MM.1S (cell line): ENCODE measurements around the gene COPS8.

Experiments used
- DNase-seq: peaks from one replicate; pipeline ENCODE4 v3.0.0-alpha.2; 2015
- H2AFZ ChIP-seq: fragments of 300-600 bp; sonication (generic); 2 replicates; pipeline ENCODE4 v1.6.0; 2016; ENCODE audit warnings: antibody characterized with exemption, low read length
- H3F3A ChIP-seq: fragments of 300-600 bp; sonication (generic); 2 replicates; pipeline ENCODE4 v1.6.1; 2016; ENCODE audit warnings: mild to moderate bottlenecking, antibody characterized with exemption, low read length, moderate library complexity, mixed read lengths; ENCODE audit not compliant: insufficient read depth
- H3K27ac ChIP-seq: fragments of 300-600 bp; sonication (generic); 2 replicates; pipeline ENCODE4 v1.5.1; 2016; ENCODE audit warnings: mild to moderate bottlenecking, low read length
- H3K27me3 ChIP-seq: fragments of 300-600 bp; sonication (generic); replicated peaks from 2 replicates; pipeline ENCODE4 v1.6.0; 2016; ENCODE audit warnings: low read length; ENCODE audit not compliant: insufficient read depth
- H3K36me3 ChIP-seq: fragments of 300-600 bp; sonication (generic); replicated peaks from 2 replicates; pipeline ENCODE4 v1.6.1; 2016; ENCODE audit warnings: mild to moderate bottlenecking, low read length, mixed read lengths; ENCODE audit not compliant: insufficient read depth
- H3K4me1 ChIP-seq: fragments of 300-600 bp; sonication (generic); 2 replicates; pipeline ENCODE4 v1.6.1; 2016; ENCODE audit warnings: low read length, mixed read lengths
- H3K4me2 ChIP-seq: fragments of 300-600 bp; sonication (generic); 2 replicates; pipeline ENCODE4 v1.6.0; 2016; ENCODE audit warnings: low read depth, low read length
- H3K4me3 ChIP-seq: fragments of 300-600 bp; sonication (generic); 2 replicates; pipeline ENCODE4 v1.5.1; 2016; ENCODE audit warnings: low read length, mixed read lengths
- H3K79me2 ChIP-seq: fragments of 300-600 bp; sonication (generic); 2 replicates; pipeline ENCODE4 v1.6.1; 2016; ENCODE audit warnings: mixed run types, low read length, mixed read lengths
- H3K9ac ChIP-seq: fragments of 300-600 bp; sonication (generic); 2 replicates; pipeline ENCODE4 v1.6.1; 2016; ENCODE audit warnings: low read length, mixed read lengths
- H3K9me2 ChIP-seq: fragments of 300-600 bp; sonication (generic); replicated peaks from 2 replicates; pipeline ENCODE4 v1.6.1; 2016; ENCODE audit warnings: mild to moderate bottlenecking, low read length, mixed read lengths; ENCODE audit not compliant: insufficient read depth
- H3K9me3 ChIP-seq: fragments of 300-600 bp; sonication (generic); replicated peaks from 2 replicates; pipeline ENCODE4 v1.6.1; 2016; ENCODE audit warnings: mild to moderate bottlenecking, low read length, mixed read lengths; ENCODE audit not compliant: insufficient read depth
- H4K20me1 ChIP-seq: fragments of 300-600 bp; sonication (generic); 2 replicates; pipeline ENCODE4 v1.6.1; 2016; ENCODE audit warnings: mild to moderate bottlenecking, low read length, moderate library complexity, mixed read lengths; ENCODE audit not compliant: insufficient read depth
- EZH2 ChIP-seq: fragments of 300-600 bp; sonication (generic); optimal IDR thresholded peaks from 2 replicates; pipeline ENCODE3; 2017; ENCODE audit warnings: low read depth, mild to moderate bottlenecking, antibody characterized with exemption, low read length, mixed read lengths
- EZH2phosphoT487 ChIP-seq: fragments of 300-600 bp; sonication (generic); IDR thresholded peaks from 2 replicates; pipeline ENCODE4 v1.6.1; 2018; ENCODE audit warnings: antibody characterized with exemption, low read length
- TF ChIP-seq, protein P1 (sequence below): fragments of 300-600 bp; sonication (generic); IDR thresholded peaks from 2 replicates; pipeline ENCODE4 v1.5.1; 2016; ENCODE audit warnings: antibody characterized with exemption, low read length, mixed read lengths

Gene COPS8

DNA sequence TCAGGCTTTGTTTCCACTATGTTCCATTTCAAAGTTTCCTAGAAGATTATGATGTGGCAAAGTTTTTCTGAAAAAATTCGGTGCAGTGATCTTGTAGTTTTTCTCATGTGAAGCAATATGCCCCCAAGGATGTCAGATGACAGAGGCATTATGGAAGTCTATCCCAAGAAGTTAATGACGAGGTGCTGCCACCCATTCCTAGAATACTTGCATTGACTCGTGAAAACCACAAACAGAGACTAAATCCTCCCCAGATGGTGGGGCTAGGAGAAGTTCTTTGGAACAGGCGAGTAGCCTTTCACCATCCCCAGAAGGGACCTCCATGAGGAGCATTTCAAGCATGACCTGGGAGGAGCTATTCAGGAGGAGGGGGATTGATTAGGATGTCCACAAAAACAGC is 40.2 kb upstream of the COPS8 start:
- DNase-seq: no peak
- Histone ChIP-seq H4K20me1 (no peaks in the 10 kb centered on the region), H3K27ac (no peak overlapping the region), H3K27me3 (no peaks in the 10 kb centered on the region), H3K4me2 (no peak overlapping the region), H3K9me2 (no peaks in the 10 kb centered on the region), H2AFZ (no peak overlapping the region), H3K4me1 (no peaks in the 10 kb centered on the region), H3F3A (no peaks in the 10 kb centered on the region), H3K9ac (no peak overlapping the region), H3K79me2 (no peaks in the 10 kb centered on the region), H3K4me3 (no peak overlapping the region), H3K36me3 (no peaks in the 10 kb centered on the region), H3K9me3 (no peaks in the 10 kb centered on the region)
- no peak for TF ChIP-seq EZH2phosphoT487
- TF ChIP-seq, protein P1, sequence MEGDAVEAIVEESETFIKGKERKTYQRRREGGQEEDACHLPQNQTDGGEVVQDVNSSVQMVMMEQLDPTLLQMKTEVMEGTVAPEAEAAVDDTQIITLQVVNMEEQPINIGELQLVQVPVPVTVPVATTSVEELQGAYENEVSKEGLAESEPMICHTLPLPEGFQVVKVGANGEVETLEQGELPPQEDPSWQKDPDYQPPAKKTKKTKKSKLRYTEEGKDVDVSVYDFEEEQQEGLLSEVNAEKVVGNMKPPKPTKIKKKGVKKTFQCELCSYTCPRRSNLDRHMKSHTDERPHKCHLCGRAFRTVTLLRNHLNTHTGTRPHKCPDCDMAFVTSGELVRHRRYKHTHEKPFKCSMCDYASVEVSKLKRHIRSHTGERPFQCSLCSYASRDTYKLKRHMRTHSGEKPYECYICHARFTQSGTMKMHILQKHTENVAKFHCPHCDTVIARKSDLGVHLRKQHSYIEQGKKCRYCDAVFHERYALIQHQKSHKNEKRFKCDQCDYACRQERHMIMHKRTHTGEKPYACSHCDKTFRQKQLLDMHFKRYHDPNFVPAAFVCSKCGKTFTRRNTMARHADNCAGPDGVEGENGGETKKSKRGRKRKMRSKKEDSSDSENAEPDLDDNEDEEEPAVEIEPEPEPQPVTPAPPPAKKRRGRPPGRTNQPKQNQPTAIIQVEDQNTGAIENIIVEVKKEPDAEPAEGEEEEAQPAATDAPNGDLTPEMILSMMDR: no peak
- TF ChIP-seq EZH2: no peak

DNA sequence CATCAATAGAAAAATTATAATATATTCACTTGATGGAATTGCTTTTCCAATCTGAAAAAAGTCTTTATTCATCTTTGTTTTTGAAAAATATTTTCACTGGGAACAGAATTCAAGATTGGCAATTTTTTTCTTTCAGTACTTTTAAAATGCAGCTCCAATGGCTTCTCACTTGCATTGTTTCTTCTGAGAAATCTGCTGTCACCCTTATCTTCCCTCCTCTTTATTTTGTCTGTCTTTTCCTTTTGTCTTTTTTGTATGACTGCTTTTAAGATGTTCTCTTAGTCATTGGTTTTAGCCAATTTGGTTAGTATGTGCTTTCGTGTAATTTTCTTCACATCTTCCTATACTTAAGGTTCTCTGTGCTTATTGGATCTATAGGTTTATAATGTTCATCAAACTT is 37.1 kb upstream of the COPS8 start:
- H3K27me3 ChIP-seq: no peaks in the 10 kb centered on the region
- no peak for DNase-seq
- H3K36me3 ChIP-seq: no peaks in the 10 kb centered on the region
- no peaks in the 10 kb centered on the region for H3F3A ChIP-seq
- TF ChIP-seq EZH2phosphoT487: no peak
- no peaks in the 10 kb centered on the region for H4K20me1 ChIP-seq
- H3K4me1 ChIP-seq: no peaks in the 10 kb centered on the region
- H3K9me2 ChIP-seq: no peaks in the 10 kb centered on the region
- no peak overlapping the region for H3K4me3 ChIP-seq
- H3K9me3 ChIP-seq: no peaks in the 10 kb centered on the region
- no peak overlapping the region for H3K4me2 ChIP-seq
- no peaks in the 10 kb centered on the region for H3K79me2 ChIP-seq
- no peak overlapping the region for H2AFZ ChIP-seq
- no peak overlapping the region for H3K9ac ChIP-seq
- H3K27ac ChIP-seq: no peak overlapping the region

DNA sequence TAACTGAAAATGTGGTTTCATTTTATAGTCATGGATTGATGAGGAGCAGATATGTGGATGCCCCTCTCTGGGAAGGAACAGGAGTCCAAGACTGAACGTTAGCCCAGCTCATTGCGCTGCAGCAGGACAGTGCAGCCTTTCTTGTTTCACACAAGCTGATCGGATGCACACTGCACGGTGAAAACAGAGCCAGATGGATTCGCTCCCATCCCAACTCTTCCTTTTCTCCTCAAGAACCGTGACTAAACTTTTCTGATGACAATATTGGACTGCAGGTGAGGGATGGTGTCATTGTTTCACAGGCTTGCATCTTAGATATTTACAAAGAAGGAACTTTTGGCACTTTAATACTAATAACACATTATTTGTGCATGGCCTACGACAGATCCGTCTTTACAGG is 33.8 kb upstream of the COPS8 start:
- H3K9me2 ChIP-seq: no peaks in the 10 kb centered on the region
- no peak overlapping the region for H3K9ac ChIP-seq
- no peaks in the 10 kb centered on the region for H3K27me3 ChIP-seq
- no peak overlapping the region for H3K27ac ChIP-seq
- no peaks in the 10 kb centered on the region for H3K36me3 ChIP-seq
- H3F3A ChIP-seq: no peaks in the 10 kb centered on the region
- no peak for TF ChIP-seq EZH2phosphoT487
- no peak for TF ChIP-seq EZH2
- TF ChIP-seq, protein P1: no peak
- no peak overlapping the region for H2AFZ ChIP-seq
- no peak overlapping the region for H3K4me3 ChIP-seq
- no peaks in the 10 kb centered on the region for H3K4me1 ChIP-seq
- H3K9me3 ChIP-seq: no peaks in the 10 kb centered on the region
- DNase-seq: no peak
- no peak overlapping the region for H3K4me2 ChIP-seq
- H3K79me2 ChIP-seq: no peaks in the 10 kb centered on the region
- H4K20me1 ChIP-seq: no peaks in the 10 kb centered on the region

DNA sequence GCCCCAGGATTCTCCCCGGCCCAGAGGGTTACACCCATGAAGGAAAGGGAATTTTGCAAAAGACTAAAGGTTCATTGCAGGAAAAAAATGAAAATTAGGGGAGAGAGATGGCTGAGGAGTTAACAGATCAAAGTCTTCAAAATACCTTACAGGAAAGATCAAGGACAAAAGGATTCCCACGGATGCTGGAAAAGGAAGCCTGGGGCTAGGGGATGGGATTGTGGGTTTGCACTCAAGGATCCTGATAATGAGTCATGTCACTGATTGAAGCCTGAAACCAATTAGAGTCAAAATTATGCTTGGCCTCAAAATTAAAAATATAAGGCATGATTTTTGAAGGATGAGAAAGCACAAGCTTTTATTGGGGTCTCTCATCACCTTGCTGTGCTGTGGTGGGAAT is 32.6 kb upstream of the COPS8 start:
- Histone ChIP-seq H3K4me2 (no peak overlapping the region), H3K4me1 (peaks cover 7% of the 10 kb centered on the region; the same call in 1 of the 2 replicates), H3K79me2 (no peaks in the 10 kb centered on the region), H3K27ac (no peak overlapping the region), H3K9ac (no peak overlapping the region), H3K9me3 (no peaks in the 10 kb centered on the region), H3K27me3 (no peaks in the 10 kb centered on the region), H3K9me2 (no peaks in the 10 kb centered on the region), H4K20me1 (no peaks in the 10 kb centered on the region), H2AFZ (no peak overlapping the region), H3K36me3 (no peaks in the 10 kb centered on the region), H3F3A (peaks cover 4% of the 10 kb centered on the region; the same call in 1 of the 2 replicates), H3K4me3 (no peak overlapping the region)
- TF ChIP-seq EZH2 (no peak), EZH2phosphoT487 (no peak)
- TF ChIP-seq, protein P1: no peak
- DNase-seq: no peak
